Measurements from ENCODE around the gene DSCAM. TPM values are rescaled to one million over a fixed set of nuclear protein-coding genes. Genes with fewer than 3 reads are reported as not detected.
"Not testable (repeated sequence)": the region's sequence is repeated elsewhere in the genome, so short reads cannot be mapped to it uniquely, and the experiment has no call there.

The DSCAM gene
- total RNA-seq, 1 donor: not detected

DNA sequence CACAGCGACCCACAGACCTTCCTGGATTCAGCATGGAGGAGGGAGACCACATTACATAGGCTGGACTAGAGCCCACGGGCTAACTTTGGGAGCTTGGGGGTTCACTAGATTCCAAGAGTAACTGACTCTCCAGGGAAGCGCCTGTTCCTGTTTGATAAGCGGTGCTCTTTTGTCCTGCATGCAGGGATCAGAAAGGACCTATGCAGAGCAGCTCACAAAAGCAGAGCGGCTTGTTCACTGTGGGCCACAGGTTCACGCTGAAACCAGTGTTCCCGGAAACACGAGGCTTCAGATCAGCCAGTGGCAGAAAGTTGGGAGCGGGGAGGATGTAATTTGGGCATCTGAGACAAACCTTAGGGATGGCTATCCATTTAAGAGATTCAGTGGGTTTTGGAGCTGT, 575.8 kb downstream of the DSCAM start:
- no peak for DNase-seq (ENCODE audit: low read depth)
- H3K4me3 ChIP-seq (ENCODE audit: low read depth, low read length): no peak overlapping the region
- TF ChIP-seq, protein P1, sequence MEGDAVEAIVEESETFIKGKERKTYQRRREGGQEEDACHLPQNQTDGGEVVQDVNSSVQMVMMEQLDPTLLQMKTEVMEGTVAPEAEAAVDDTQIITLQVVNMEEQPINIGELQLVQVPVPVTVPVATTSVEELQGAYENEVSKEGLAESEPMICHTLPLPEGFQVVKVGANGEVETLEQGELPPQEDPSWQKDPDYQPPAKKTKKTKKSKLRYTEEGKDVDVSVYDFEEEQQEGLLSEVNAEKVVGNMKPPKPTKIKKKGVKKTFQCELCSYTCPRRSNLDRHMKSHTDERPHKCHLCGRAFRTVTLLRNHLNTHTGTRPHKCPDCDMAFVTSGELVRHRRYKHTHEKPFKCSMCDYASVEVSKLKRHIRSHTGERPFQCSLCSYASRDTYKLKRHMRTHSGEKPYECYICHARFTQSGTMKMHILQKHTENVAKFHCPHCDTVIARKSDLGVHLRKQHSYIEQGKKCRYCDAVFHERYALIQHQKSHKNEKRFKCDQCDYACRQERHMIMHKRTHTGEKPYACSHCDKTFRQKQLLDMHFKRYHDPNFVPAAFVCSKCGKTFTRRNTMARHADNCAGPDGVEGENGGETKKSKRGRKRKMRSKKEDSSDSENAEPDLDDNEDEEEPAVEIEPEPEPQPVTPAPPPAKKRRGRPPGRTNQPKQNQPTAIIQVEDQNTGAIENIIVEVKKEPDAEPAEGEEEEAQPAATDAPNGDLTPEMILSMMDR (IDR thresholded peaks at IDR 0.05; ENCODE audit: insufficient read depth, low read depth, low read length): no peak

DNA sequence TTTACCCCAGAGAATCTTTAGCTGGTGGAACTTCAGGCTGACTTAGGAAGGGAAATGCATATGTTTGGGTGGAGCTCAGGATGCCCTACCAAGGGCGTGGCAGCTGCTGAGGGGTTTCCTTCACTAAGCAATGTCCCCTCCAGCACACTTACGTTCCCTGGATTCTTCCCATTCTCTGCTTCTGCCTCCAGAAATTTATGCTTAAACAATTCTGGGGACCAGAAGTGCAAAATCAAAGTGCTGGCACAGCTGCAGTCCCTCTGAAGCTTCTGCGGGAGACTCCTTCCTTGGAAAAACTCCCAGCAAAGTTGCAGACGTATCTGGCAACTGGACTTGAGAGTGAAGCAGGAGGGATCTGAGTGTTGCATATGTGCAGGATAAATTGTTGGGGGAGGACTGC, 576.9 kb downstream of the DSCAM start:
- DNase-seq (ENCODE audit: low read depth): no peak
- no peak overlapping the region for H3K4me3 ChIP-seq (ENCODE audit: low read depth, low read length)
- TF ChIP-seq, protein P1 (IDR thresholded peaks at IDR 0.05; ENCODE audit: insufficient read depth, low read depth, low read length): no peak

DNA sequence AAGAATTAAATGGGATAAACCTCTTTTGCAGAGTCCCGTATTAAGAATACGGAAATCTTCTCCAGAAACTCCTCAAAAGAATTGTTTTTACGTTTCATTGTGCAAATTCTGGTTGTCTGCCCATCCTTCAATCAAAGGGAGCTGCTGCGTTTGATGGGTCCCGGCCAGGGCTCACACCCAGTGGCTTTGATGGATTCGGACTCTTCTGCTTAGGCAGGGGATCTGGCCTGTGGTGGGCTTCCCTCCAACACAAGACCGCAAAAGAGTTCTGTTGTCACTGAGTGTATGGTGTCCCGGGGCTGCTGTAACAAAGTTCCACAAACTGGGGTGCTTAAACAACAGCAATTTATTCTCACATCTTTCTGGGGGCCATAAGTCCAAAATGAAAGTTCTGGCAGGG, 577.7 kb downstream of the DSCAM start:
- no peak for DNase-seq (ENCODE audit: low read depth)
- TF ChIP-seq, protein P1 (IDR thresholded peaks at IDR 0.05; ENCODE audit: insufficient read depth, low read depth, low read length): no peak
- H3K4me3 ChIP-seq (ENCODE audit: low read depth, low read length): no peak overlapping the region

DNA sequence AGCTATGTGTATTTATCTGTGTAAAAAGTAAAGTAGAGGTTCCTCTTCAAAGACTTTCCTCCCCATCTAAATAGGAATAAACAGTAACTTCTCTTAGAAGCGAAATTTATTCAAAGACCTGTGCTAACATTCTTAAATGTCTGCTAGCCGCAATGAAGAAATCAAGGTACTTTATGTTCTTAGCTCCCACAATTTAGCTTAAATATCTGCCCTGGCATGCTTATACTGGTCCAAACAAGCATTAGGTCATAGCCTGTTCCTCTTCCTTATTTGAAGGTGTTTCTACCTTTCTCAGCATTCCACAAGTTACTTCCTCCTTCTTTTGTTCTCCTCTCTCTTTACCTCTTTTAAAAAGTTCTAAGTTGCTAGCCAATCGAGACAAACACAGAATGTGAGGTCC, 588.5 kb downstream of the DSCAM start:
- DNase-seq (ENCODE audit: low read depth); H3K4me3 ChIP-seq (ENCODE audit: low read depth, low read length): not testable (repeated sequence)

DNA sequence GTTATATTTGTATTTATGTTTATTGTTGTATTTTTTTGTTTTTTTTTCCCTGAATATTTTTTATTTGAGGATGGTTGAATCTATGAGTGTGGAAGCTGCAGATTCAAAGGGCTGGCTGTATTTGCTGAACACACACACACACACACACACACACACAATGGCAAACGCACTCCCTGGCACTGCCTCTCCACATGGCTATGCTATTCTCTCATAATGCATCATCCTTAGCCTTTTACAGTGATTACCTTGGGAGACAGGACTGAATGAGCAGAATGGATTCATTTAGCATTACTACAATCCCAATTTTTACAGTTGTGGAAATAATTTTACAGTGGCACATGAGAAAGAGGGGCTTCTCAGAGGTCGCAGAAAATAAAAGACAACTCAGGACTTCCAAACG, 589.6 kb downstream of the DSCAM start:
- DNase-seq (ENCODE audit: low read depth): no peak
- TF ChIP-seq, protein P1 (IDR thresholded peaks at IDR 0.05; ENCODE audit: insufficient read depth, low read depth, low read length): no peak
- no peak overlapping the region for H3K4me3 ChIP-seq (ENCODE audit: low read depth, low read length)

DNA sequence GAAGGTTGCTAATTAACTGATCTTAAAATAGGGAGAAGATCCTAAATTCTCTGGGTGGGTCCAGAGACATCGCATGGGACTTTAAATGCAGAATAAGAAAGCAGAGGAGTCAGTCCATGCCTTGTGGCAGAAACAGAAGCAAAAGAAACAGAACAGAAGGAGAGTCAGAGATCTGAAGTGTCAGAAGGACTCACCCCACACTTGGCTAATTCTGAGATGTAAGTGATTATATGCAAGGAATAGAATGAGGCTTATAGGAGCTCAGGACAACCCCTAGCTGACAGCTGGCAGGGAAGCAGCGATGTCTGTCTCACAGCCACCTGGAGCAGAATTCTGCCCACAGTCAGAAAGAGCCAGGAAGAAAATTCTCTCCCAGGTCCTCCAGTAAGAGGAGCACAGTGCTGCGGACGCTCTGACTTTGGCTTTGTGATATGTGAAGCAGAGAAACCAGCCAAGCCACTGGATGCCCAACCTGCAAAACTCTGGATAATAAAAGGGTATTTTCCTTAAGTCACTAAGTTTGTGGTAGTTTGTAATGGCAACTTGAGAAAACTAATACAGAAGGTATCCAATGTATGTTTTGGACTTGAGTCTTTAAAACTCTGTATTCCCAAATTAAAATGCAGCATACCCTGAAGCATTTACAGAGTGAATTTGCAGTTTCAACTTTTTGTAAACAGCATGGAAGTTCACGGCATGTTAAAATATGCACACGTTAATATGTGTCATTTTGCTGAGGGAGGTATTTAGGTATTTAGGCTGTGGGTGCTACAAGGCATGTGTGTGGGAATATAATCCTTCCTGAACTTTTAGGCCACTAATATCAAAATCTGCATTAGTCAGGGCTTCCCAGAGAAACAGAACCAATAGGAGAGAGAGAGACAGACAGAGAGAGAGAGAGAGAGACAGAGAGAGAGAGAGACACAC, 591.2 kb downstream of the DSCAM start:
- H3K4me3 ChIP-seq (ENCODE audit: low read depth, low read length): no peak overlapping the region
- TF ChIP-seq, protein P1 (IDR thresholded peaks at IDR 0.05; ENCODE audit: insufficient read depth, low read depth, low read length): no peak

DNA sequence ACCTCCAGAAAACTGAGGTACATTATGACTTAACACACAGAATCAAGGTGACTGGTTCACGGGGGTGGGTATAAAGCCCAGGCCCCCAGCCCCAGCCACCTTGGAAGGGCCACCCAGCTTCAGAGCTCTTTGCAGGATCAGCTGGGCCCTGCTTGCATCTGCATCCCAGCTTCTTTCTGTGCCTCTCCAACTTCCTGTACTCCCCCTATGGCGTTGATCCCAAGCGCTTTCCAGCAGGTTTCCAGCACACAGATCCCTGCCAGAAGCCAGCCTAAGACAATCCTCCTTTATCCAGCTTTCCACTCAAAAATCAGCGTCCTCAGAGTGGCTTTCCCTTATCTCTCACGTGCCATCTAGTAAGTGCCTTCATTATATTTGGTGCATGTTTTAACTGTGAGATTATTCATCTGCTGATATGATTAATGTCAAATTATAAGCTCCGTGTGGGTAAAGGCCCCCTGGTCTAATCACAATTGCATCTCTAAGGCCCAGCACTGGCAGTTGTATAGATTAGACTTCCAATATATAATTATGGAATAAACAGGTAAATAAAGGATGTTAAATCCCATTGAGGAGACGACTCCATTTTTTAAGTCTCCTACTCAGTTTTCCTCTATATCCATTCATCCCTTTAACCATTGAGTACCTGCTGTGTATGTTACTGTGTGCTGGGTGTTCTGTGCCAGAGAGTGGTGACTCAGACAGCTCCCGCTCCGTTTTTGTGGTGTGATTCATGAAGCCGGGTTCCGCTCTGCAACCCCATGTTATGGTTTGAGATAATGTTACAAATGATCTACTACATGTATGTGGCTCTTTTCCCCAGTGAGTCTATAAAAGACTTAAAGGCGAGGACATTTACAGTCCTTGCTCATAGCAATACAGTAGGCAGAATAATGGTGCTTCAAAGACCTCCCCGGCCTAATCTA, 592.2 kb downstream of the DSCAM start:
- no peak for DNase-seq (ENCODE audit: low read depth)
- TF ChIP-seq, protein P1 (IDR thresholded peaks at IDR 0.05; ENCODE audit: insufficient read depth, low read depth, low read length): no peak
- H3K4me3 ChIP-seq (ENCODE audit: low read depth, low read length): no peak overlapping the region

More for the DNA sequence above, 591.2 kb downstream of the DSCAM start:
- no peak for DNase-seq (ENCODE audit: low read depth)
